Parathyroid adenoma (tissue), 2 donors: ENCODE results near the gene ZNF44.

Experiments
- H2AFZ ChIP-seq: fragments of 300-600 bp; sonication (generic); one replicate; pipeline ENCODE4 v1.7.0; 2017; ENCODE audit warnings: antibody characterized with exemption, mild to moderate bottlenecking
- H3K27ac ChIP-seq: fragments of 300-600 bp; sonication (generic); one replicate; pipeline ENCODE4 v1.7.0; 2017
- H3K27me3 ChIP-seq: fragments of 300-600 bp; sonication (generic); one replicate; pipeline ENCODE4 v1.7.0; 2017; ENCODE audit warnings: low read length; ENCODE audit not compliant: control insufficient read depth, insufficient read depth
- H3K36me3 ChIP-seq: fragments of 300-600 bp; sonication (generic); one replicate; pipeline ENCODE4 v1.7.0; 2017; ENCODE audit warnings: low read length; ENCODE audit not compliant: control insufficient read depth, insufficient read depth
- H3K4me1 ChIP-seq: fragments of 300-600 bp; sonication (generic); one replicate; pipeline ENCODE4 v1.7.0; 2017; ENCODE audit warnings: control low read depth
- H3K4me2 ChIP-seq: fragments of 300-600 bp; sonication (generic); one replicate; pipeline ENCODE4 v1.7.0; 2017; ENCODE audit warnings: low read length
- H3K4me3 ChIP-seq: fragments of 300-600 bp; sonication (generic); one replicate; pipeline ENCODE4 v1.7.0; 2017; ENCODE audit warnings: low read depth, low read length
- H3K79me2 ChIP-seq: fragments of 300-600 bp; sonication (generic); one replicate; pipeline ENCODE4 v1.7.0; 2017; ENCODE audit warnings: control low read depth
- H3K9ac ChIP-seq: fragments of 300-600 bp; sonication (generic); one replicate; pipeline ENCODE4 v1.7.0; 2017; ENCODE audit warnings: mild to moderate bottlenecking
- H3K9me3 ChIP-seq: fragments of 300-600 bp; sonication (generic); one replicate; pipeline ENCODE4 v1.7.0; 2017; ENCODE audit warnings: low read length; ENCODE audit not compliant: control insufficient read depth
- TF ChIP-seq, protein P1 (sequence below): fragments of 300-600 bp; sonication (generic); IDR thresholded peaks from one replicate; pipeline ENCODE4 v1.7.0; 2017; ENCODE audit warnings: antibody characterized with exemption, mild to moderate bottlenecking
- donor health status: primary hyperparathyroidism.

Gene ZNF44

GRCh38 chr19:12284631-12285030 lies 10.1 kb downstream of the ZNF44 start:
- Histone ChIP-seq H3K9ac (no peak overlapping the region), H3K4me1 (no peaks in the 10 kb centered on the region), H3K79me2 (peaks cover 74% of the 10 kb centered on the region), H2AFZ (no peak overlapping the region), H3K36me3 (no peaks in the 10 kb centered on the region), H3K9me3 (no peaks in the 10 kb centered on the region), H3K27me3 (no peaks in the 10 kb centered on the region), H3K4me2 (no peak overlapping the region), H3K27ac (no peak overlapping the region), H3K4me3 (no peak overlapping the region)
- TF ChIP-seq, protein P1, sequence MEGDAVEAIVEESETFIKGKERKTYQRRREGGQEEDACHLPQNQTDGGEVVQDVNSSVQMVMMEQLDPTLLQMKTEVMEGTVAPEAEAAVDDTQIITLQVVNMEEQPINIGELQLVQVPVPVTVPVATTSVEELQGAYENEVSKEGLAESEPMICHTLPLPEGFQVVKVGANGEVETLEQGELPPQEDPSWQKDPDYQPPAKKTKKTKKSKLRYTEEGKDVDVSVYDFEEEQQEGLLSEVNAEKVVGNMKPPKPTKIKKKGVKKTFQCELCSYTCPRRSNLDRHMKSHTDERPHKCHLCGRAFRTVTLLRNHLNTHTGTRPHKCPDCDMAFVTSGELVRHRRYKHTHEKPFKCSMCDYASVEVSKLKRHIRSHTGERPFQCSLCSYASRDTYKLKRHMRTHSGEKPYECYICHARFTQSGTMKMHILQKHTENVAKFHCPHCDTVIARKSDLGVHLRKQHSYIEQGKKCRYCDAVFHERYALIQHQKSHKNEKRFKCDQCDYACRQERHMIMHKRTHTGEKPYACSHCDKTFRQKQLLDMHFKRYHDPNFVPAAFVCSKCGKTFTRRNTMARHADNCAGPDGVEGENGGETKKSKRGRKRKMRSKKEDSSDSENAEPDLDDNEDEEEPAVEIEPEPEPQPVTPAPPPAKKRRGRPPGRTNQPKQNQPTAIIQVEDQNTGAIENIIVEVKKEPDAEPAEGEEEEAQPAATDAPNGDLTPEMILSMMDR = no peak

- Histone ChIP-seq H3K36me3 (no peaks in the 10 kb centered on the region), H3K9ac (no peak overlapping the region), H3K4me2 (no peak overlapping the region), H3K27ac (no peak overlapping the region), H3K27me3 (no peaks in the 10 kb centered on the region), H3K4me3 (no peak overlapping the region), H3K9me3 (no peaks in the 10 kb centered on the region), H2AFZ (no peak overlapping the region), H3K4me1 (no peaks in the 10 kb centered on the region), H3K79me2 (peaks cover 73% of the 10 kb centered on the region)
- TF ChIP-seq, protein P1 = no peak
Measured at GRCh38 chr19:12284226-12284625, 10.5 kb downstream of the ZNF44 start.

GRCh38 chr19:12278713-12279112 lies 16.0 kb downstream of the ZNF44 start:
- TF ChIP-seq, protein P1 = no peak
- Histone ChIP-seq H3K27me3 (no peaks in the 10 kb centered on the region), H3K79me2 (peaks cover 60% of the 10 kb centered on the region), H3K4me3 (no peak overlapping the region), H3K36me3 (peaks cover 3% of the 10 kb centered on the region), H3K9ac (no peak overlapping the region), H3K4me2 (no peak overlapping the region), H2AFZ (no peak overlapping the region), H3K4me1 (no peaks in the 10 kb centered on the region), H3K9me3 (peaks cover 2% of the 10 kb centered on the region), H3K27ac (no peak overlapping the region)

DNA sequence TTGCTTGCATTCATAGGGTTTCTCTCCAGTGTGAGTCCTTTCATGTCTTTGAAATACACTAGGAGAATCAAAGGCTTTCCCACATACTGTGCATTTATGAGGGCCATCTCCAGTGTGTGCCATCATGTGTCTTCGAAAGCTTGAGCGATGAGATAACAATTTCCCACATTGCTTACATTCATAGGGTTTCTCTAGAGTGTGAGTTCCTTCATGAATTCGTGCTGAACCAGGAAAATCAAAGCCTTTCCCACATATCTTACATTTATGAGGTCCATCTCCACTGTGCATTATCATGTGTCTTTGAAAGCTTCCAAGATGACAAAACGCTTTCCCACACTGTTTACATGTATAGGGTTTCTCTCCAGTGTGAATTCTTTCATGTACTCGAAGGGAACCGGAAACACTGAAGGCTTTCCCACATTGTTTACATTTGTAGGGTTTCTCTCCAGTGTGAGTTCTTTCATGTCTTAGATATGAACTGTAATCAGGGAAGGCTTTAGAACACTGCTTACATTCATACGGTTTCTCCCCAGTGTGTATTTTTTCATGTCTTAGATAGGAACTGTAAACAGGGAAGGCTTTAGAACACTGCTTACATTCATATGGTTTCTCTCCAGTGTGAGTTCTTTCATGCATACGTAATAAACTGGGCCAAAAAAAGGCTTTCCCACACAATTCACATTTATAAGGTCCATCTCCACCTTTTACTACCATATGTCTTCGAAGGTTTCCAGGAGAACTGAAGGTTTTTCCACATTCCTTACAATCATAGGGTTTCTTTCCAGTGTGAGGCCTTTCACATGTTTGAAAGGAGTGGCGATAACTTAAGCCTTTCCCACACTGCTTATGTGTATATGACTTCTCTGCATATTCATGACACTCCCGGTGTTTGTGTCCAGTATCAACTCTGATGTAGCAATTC lies 21.4 kb downstream of the ZNF44 start:
- no peak overlapping the region for H3K27ac ChIP-seq
- H3K9ac ChIP-seq = no peak overlapping the region
- no peaks in the 10 kb centered on the region for H3K27me3 ChIP-seq
- TF ChIP-seq, protein P1 = no peak
- no peak overlapping the region for H3K4me3 ChIP-seq
- H3K4me1 ChIP-seq = no peaks in the 10 kb centered on the region
- peaks cover 29% of the 10 kb centered on the region for H3K36me3 ChIP-seq
- H3K9me3 ChIP-seq = peaks cover 18% of the 10 kb centered on the region
- H3K79me2 ChIP-seq = peaks cover 29% of the 10 kb centered on the region
- no peak overlapping the region for H3K4me2 ChIP-seq
- H2AFZ ChIP-seq = no peak overlapping the region
